ENCODE results near the gene RRBP1. TPM values are rescaled to one million over a fixed set of nuclear protein-coding genes. Genes with fewer than 3 reads are reported as not detected.

Gene RRBP1
- total and polyA plus RNA-seq, 2 of the 4 experiments (the other 2 are of a cell fraction): 90.2 to 136 TPM

GRCh38 chr20:17698384-17698783, 16.3 kb upstream of the RRBP1 start:
- H3K14ac ChIP-seq (replicated peaks; ENCODE audit: low read depth, low read length): no peak overlapping the region
- no peak overlapping the region for H4K91ac ChIP-seq (ENCODE audit: insufficient read depth, low read depth, low read length)
- BruUV-seq (replicated peaks): no TSS peak
- H3K56ac ChIP-seq (ENCODE audit: extremely low read depth, insufficient read depth, low read length): no peak overlapping the region
- no peak for DNase-seq
- no peak for ATAC-seq (ENCODE audit: low read depth)
- H4K8ac ChIP-seq (ENCODE audit: low read depth in 2 of 2, low read length in 2 of 2): no peak overlapping the region
- 100% methylated on average over 1 of the region's 5 CpGs; no CpG with 5 or more reads in 1 of the 2 experiments for WGBS, 2 experiments (ENCODE audit: extremely low coverage in 2 of 2, insufficient read length in 1 of 2)
- POLR2A ChIA-PET (ENCODE audit: unreplicated experiment): no interaction called here
- no peaks in the 10 kb centered on the region for H4K20me1 ChIP-seq (ENCODE audit: insufficient read depth, low read length)
- H3K4me3 ChIP-seq (ENCODE audit: insufficient read depth, low read depth, low read length): no peak overlapping the region
- intact Hi-C loops (cut with micrococcal nuclease): no loop called here
- no peak overlapping the region for H3K27ac ChIP-seq (ENCODE audit: insufficient read depth, low read length)
- dilution Hi-C loops (cut with HindIII; ENCODE audit: low sequenced_read_pairs, unreplicated experiment): no loop called here
- no peak overlapping the region for H3K23ac ChIP-seq (ENCODE audit: low read depth, low read length)
- no peak overlapping the region for H2BK20ac ChIP-seq (ENCODE audit: low read depth, low read length)
- H2AK5ac ChIP-seq (ENCODE audit: low read depth, low read length): no peak overlapping the region
- H2BK120ac ChIP-seq (ENCODE audit: low read depth, low read length): no peak overlapping the region
- no peak overlapping the region for H3K18ac ChIP-seq (ENCODE audit: low read depth, low read length)
- H2BK15ac ChIP-seq (ENCODE audit: low read depth, low read length): no peak overlapping the region
- H3K4me2 ChIP-seq (ENCODE audit: low read depth, low read length): no peak overlapping the region
- CTCF ChIA-PET: no interaction called here
- H2AFZ ChIP-seq (replicated peaks; ENCODE audit: low read length, poor library complexity): no peak overlapping the region
- H3K9me3 ChIP-seq (ENCODE audit: control insufficient read depth, insufficient read depth, low read length): no peaks in the 10 kb centered on the region; the same call in 1 of the 2 replicates
- TF ChIP-seq CTCF (conservative IDR thresholded peaks at IDR 0.05; ENCODE audit: low read depth, low read length): no peak
- no peak for TF ChIP-seq USF2 (IDR thresholded peaks at IDR 0.05; ENCODE audit: low read depth, low read length)
- no peak for TF ChIP-seq NFE2L2 (IDR thresholded peaks at IDR 0.05; ENCODE audit: low read depth, low read length)
- TF ChIP-seq RFX5 (IDR thresholded peaks at IDR 0.05; ENCODE audit: low read depth, low read length): no peak
- no peak for TF ChIP-seq MAZ (IDR thresholded peaks at IDR 0.05; ENCODE audit: borderline replicate concordance, low read depth, low read length)
- TF ChIP-seq ELK1 (IDR thresholded peaks at IDR 0.05; ENCODE audit: borderline replicate concordance, low read depth, low read length): no peak
- no peak for TF ChIP-seq RAD21 (IDR thresholded peaks at IDR 0.05; ENCODE audit: low read length)
- no peak for TF ChIP-seq FOS (IDR thresholded peaks at IDR 0.05; ENCODE audit: low read depth, low read length)
- TF ChIP-seq CHD1 (IDR thresholded peaks at IDR 0.05; ENCODE audit: low read depth, low read length): no peak
- no peak for TF ChIP-seq CEBPB (IDR thresholded peaks at IDR 0.05; ENCODE audit: low read depth, low read length)
- no peak for TF ChIP-seq SMC3 (IDR thresholded peaks at IDR 0.05; ENCODE audit: low read depth, low read length)
- no peak for TF ChIP-seq MXI1 (IDR thresholded peaks at IDR 0.05; ENCODE audit: borderline replicate concordance, low read depth, low read length)
- H3K27me3 ChIP-seq (ENCODE audit: control insufficient read depth, insufficient read depth, low read length): peaks cover 8% of the 10 kb centered on the region
- no peak overlapping the region for H2AK9ac ChIP-seq (replicated peaks; ENCODE audit: low read depth, low read length, poor library complexity)
- H4K5ac ChIP-seq (ENCODE audit: low read depth, low read length): no peak overlapping the region
- no peak overlapping the region for H3K9ac ChIP-seq (ENCODE audit: low read depth, low read length)
- no peaks in the 10 kb centered on the region for H3K36me3 ChIP-seq (ENCODE audit: control insufficient read depth, insufficient read depth, low read length)
- H3K4me1 ChIP-seq (ENCODE audit: control insufficient read depth, insufficient read depth, low read length): no peaks in the 10 kb centered on the region
- no peaks in the 10 kb centered on the region for H3K9me1 ChIP-seq (ENCODE audit: insufficient read depth, low read length)
- in situ Hi-C loops (cut with MboI; ENCODE audit: low sequenced_read_pairs): no loop called here
- no peaks in the 10 kb centered on the region for H3K79me1 ChIP-seq (ENCODE audit: low read depth in 1 of 2, low read length in 2 of 2)
- H2BK5ac ChIP-seq (ENCODE audit: low read depth, low read length, poor library complexity, severe bottlenecking): no peak overlapping the region
- no peak overlapping the region for H3K4ac ChIP-seq (ENCODE audit: low read depth, low read length)
